ENCODE results near the gene DGKE.

The DGKE gene

GRCh38 chr17:56899403-56899802 lies 65.5 kb downstream of the DGKE start:
- Histone ChIP-seq H3K79me2 (ENCODE audit: insufficient read depth, low read depth) (no peaks in the 10 kb centered on the region), H3K36me3 (ENCODE audit: insufficient read depth) (peaks cover 14% of the 10 kb centered on the region; the same call in 1 of the 2 replicates), H3K4me3 (IDR thresholded peaks at IDR 0.05; ENCODE audit: insufficient read depth, low read depth, low read length) (no peak overlapping the region), H3K4me2 (no peak overlapping the region), H3K27ac (no peak overlapping the region), H3K4me1 (ENCODE audit: low read depth, poor library complexity, severe bottlenecking) (no peaks in the 10 kb centered on the region), H2AFZ (ENCODE audit: low read depth) (no peak overlapping the region), H4K20me1 (ENCODE audit: insufficient read depth) (no peaks in the 10 kb centered on the region), H3K27me3 (ENCODE audit: insufficient read depth, low read depth) (no peaks in the 10 kb centered on the region), H3K9ac (no peak overlapping the region)
- TF ChIP-seq, protein P1, sequence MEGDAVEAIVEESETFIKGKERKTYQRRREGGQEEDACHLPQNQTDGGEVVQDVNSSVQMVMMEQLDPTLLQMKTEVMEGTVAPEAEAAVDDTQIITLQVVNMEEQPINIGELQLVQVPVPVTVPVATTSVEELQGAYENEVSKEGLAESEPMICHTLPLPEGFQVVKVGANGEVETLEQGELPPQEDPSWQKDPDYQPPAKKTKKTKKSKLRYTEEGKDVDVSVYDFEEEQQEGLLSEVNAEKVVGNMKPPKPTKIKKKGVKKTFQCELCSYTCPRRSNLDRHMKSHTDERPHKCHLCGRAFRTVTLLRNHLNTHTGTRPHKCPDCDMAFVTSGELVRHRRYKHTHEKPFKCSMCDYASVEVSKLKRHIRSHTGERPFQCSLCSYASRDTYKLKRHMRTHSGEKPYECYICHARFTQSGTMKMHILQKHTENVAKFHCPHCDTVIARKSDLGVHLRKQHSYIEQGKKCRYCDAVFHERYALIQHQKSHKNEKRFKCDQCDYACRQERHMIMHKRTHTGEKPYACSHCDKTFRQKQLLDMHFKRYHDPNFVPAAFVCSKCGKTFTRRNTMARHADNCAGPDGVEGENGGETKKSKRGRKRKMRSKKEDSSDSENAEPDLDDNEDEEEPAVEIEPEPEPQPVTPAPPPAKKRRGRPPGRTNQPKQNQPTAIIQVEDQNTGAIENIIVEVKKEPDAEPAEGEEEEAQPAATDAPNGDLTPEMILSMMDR (conservative IDR thresholded peaks at IDR 0.05; ENCODE audit: low read depth, low read length): no peak

- Histone ChIP-seq H3K4me2 (no peak overlapping the region), H3K9ac (no peak overlapping the region), H3K36me3 (ENCODE audit: insufficient read depth) (peaks cover 28% of the 10 kb centered on the region; the same call in 1 of the 2 replicates), H3K4me3 (IDR thresholded peaks at IDR 0.05; ENCODE audit: insufficient read depth, low read depth, low read length) (no peak overlapping the region), H3K79me2 (ENCODE audit: insufficient read depth, low read depth) (peaks cover 10% of the 10 kb centered on the region; the same call in 1 of the 2 replicates), H3K27me3 (ENCODE audit: insufficient read depth, low read depth) (no peaks in the 10 kb centered on the region), H3K27ac (no peak overlapping the region), H4K20me1 (ENCODE audit: insufficient read depth) (no peaks in the 10 kb centered on the region), H2AFZ (ENCODE audit: low read depth) (no peak overlapping the region), H3K4me1 (ENCODE audit: low read depth, poor library complexity, severe bottlenecking) (no peaks in the 10 kb centered on the region)
- TF ChIP-seq, protein P1 (conservative IDR thresholded peaks at IDR 0.05; ENCODE audit: low read depth, low read length): no peak
These were observed 68.4 kb downstream of the DGKE start for GRCh38 chr17:56902348-56902747.

- H3K4me3 ChIP-seq (IDR thresholded peaks at IDR 0.05; ENCODE audit: insufficient read depth, low read depth, low read length): no peak overlapping the region
- H3K27ac ChIP-seq: no peak overlapping the region
- H2AFZ ChIP-seq (ENCODE audit: low read depth): no peak overlapping the region
- no peaks in the 10 kb centered on the region for H3K4me1 ChIP-seq (ENCODE audit: low read depth, poor library complexity, severe bottlenecking)
- H3K9ac ChIP-seq: no peak overlapping the region
- no peaks in the 10 kb centered on the region for H3K27me3 ChIP-seq (ENCODE audit: insufficient read depth, low read depth)
- H3K4me2 ChIP-seq: no peak overlapping the region
- peaks cover 11% of the 10 kb centered on the region; the same call in 1 of the 2 replicates for H3K79me2 ChIP-seq (ENCODE audit: insufficient read depth, low read depth)
- peaks cover 31% of the 10 kb centered on the region; the same call in 1 of the 2 replicates for H3K36me3 ChIP-seq (ENCODE audit: insufficient read depth)
- TF ChIP-seq, protein P1 (conservative IDR thresholded peaks at IDR 0.05; ENCODE audit: low read depth, low read length): no peak
- H4K20me1 ChIP-seq (ENCODE audit: insufficient read depth): no peaks in the 10 kb centered on the region
These were observed 69.6 kb downstream of the DGKE start for GRCh38 chr17:56903560-56903959.

- Histone ChIP-seq H4K20me1 (ENCODE audit: insufficient read depth) (no peaks in the 10 kb centered on the region; the same call in 1 of the 2 replicates), H3K27ac (no peak overlapping the region), H3K4me3 (IDR thresholded peaks at IDR 0.05; ENCODE audit: insufficient read depth, low read depth, low read length) (no peak overlapping the region), H3K36me3 (ENCODE audit: insufficient read depth) (peaks cover 25% of the 10 kb centered on the region; the same call in 1 of the 2 replicates), H3K79me2 (ENCODE audit: insufficient read depth, low read depth) (peaks cover 54% of the 10 kb centered on the region), H2AFZ (ENCODE audit: low read depth) (no peak overlapping the region), H3K27me3 (ENCODE audit: insufficient read depth, low read depth) (no peaks in the 10 kb centered on the region), H3K9ac (no peak overlapping the region), H3K4me1 (ENCODE audit: low read depth, poor library complexity, severe bottlenecking) (peaks cover 26% of the 10 kb centered on the region), H3K4me2 (no peak overlapping the region)
- TF ChIP-seq, protein P1 (conservative IDR thresholded peaks at IDR 0.05; ENCODE audit: low read depth, low read length): no peak
These were observed 74.1 kb downstream of the DGKE start for GRCh38 chr17:56908001-56908542.
